Measurements from ENCODE around the gene SURF2.
"Not testable (repeated sequence)": the region's sequence is repeated elsewhere in the genome, so short reads cannot be mapped to it uniquely, and the experiment has no call there.

SURF2 gene

DNA sequence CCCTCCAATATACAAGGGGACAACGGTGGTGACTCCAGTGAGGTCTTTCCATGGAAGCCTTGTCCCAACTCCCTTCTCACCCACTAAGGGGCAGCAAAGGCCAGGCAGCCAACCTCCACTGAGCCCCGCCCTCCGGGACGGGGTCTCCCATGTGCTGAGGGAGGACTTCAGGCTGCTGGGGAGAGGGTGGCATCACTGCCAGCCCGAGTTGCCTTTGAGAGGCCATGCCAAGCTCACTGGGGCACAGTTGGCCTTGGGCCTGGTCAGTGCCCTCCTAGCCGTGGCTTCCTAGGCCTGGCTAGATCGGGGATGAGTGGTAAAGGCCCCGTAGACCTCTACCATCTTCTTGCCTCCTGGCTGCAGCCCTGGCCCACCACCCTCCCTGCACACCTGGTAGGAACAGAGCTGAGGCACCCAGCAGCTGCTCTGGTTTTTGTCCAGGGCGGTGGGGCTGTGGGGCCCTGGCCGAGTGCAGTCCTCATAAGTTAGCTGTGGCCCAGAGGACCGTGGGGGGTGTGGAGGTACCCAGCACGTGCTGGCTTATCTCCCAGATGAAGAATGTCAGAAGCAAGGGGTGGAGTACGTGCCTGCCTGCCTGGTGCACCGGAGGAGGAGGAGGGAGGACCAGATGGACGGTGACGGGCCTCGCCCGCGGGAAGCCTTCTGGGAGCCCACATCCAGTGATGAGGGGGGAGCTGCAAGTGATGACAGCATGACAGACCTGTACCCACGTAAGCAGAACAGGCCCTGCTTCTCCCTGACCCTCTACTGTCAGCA is 3.2 kb downstream of the SURF2 start:
- FAIRE-seq, result no peak

DNA sequence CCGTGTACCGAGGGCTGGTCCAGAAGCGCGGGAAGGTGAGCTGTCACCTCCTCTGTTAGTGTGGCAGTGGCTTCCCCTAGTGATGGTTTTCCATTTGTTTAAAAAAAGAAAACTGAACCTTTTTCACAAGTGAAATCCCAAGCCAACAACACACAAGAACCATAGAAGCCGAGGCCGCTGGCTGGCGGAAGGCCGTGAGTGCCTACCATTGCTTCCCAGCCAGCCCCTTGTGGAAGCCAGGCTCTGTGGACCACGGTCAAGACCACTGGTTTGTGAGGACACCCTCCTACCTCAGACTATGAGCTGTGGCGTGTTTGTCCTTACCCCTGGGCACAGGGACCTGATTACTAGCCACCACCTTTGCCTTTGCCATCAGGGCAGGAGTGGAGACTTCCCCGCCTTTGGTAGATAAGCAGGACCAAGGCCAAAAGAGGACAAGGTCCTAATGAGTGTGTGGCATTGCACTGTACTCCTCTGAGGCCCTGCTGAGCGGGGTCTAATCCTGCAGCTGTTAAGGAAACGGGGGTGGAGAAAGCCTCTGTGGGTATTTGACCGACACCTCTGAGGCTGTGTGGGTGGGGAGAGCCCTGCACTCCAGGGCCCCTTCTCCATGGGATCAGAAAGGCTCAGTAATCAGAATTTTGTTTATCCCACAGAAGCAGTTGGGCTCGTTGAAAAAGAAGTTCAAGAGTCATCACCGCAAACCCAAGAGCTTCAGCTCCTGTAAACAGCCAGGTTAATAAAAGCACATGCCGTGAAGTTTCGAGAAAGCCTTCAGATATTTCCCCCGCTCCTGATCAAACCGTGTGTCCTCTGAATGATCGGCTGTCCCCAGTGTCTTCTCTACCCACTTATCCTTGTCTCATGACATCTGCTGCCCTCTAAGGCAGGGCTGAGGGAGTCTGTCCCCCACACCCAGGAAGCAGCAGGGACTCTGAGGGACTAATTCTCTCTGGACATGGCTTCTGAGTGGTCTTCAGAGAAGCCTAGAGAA is 4.3 kb downstream of the SURF2 start:
- no peak for FAIRE-seq

DNA sequence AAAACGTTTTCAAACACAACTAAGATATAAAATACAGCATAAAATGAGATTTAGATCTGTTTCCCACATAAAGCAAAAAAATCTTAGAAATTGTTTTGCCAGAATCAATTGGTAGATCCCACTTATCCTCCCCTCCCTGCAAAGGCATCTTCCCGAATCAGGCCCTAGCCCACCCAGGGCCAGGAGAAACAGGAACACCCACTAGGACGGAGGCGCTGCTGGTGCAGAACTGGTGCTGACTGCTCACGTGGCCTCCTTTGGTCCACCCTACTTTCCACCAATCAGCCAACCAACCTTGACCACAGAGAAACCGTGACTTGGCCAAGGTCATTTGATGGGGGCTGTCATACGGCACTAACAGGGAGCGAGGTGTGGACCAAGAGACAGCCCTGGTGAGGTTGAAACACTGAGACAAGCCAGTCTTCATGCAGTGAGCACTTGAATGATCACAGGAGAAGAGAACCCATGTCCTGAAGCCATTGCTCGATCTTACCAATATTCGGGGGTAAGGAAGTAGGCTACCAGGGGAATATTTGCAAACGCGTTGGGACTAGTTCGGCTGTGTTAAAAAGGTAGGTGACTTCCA is 5.2 kb downstream of the SURF2 start:
- no peak for FAIRE-seq

DNA sequence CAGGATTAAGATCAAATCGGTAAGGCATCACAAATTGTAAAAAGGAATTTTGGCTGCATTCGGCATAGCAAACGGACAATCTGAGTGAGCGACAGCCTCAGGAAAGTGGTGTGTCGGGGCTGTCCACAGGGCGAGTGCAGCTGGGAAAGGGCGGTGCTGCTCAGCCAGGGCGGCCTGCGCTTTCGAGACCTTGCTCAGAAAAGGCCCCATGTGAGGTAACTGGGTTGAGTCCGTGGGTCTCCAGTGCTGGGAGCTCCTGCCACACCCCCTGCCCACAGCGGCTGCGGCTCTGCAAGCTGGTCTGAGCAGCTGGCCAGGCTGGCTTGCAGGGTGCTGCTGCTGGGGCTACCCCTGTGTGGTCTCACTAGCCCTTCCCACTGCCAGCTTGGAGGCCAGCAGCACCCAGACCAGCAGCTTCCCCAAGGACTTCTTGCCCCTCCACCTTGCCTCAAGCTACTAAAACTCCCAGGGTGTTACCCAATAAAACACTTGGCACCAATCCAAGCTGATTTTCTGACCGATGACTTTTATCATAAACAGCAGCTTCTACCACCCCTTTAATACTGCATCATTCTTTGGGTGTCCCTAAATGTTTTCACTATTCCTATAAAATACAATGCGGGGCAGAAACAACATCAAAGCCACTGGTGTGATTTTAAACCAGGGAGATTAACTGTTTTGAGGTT is 6.2 kb downstream of the SURF2 start:
- no peak for FAIRE-seq

DNA sequence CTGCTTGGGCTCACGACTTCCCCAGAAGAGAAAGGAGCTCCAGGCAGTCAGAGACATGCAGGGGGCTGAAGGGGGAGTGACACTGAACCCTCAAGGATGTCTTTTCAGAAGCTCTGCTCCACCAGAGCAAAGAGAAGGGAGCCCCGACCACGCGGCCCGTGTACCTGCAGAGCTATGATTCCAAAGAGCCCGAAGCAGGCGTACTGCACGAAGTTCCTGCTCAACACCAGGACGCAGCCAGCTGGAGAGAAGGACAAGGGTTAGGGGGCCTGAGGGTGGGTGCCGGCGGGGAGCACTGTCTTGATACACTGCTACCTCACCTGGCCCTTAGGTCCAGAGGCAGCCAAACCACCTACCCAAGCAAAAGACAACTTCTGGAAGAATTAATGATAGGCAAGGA is 10.1 kb downstream of the SURF2 start:
- FAIRE-seq, result no peak

DNA sequence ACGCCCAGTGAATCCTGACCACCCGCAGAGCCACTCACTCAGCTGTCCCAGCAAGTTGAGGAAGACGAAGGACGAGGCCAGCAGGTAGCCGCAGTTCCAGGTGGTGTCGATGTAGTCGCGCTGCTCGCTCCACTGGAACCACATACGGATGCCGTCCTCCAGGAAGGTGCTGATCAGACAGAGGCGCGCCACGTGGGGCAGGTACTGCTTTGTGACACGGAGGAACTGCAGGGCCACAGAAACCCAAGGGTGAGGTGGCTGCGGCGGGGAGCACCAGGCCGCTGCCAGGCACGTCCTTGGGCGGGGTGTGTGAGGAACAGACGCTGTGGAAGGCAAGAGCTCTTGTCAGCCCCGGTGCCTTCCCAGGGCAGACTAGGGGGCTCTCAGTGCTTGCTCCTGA is 10.9 kb downstream of the SURF2 start:
- FAIRE-seq, result no peak

DNA sequence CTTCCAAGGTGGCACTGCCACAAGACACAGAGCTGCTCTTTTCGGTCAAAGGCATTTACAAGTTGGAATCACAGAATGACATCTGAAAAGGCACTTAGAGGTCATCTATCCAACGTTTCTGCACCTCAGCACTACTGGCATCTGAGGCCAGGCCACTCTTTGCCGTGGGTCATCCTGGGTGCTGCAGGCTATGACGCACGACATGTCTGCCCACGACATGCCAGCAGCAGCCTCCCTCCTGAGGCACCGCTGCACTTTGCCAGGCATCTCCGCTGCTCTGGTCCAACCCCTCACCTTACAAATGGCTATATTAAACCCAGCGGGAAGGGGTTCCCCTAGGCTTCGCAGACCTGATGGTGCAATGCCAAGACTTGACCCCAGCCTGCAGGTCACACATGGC is 11.4 kb downstream of the SURF2 start:
- FAIRE-seq, result no peak

DNA sequence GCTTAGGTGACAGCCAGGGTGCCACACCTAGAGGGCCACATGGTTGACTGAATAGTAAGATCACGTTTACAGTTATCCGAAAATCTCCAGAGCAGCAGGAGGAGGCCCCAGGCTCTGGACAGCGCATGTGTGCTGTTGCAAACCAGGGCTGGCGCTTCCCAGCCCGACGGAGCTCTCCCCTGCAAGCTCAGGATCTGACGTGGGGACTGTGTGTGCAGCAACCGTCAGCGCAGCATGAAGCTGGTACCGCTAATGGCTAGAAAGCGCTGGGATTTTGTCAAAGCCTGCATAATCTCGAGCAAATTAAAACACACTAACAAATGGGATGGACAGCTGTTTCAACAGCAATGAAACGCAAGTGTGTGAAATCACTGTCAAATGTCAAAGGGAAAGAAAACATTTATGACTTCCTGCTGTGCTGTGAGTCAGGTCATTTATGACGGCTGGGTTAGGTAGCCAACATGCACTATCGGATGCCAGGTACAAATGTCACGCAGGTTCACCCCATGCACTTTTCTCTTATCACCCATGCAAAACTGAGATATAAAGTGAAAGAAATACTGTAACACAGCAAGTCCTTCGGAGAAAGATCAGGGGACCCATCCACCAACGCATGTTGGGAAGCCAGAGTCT is 12.0 kb downstream of the SURF2 start:
- no peak for FAIRE-seq

DNA sequence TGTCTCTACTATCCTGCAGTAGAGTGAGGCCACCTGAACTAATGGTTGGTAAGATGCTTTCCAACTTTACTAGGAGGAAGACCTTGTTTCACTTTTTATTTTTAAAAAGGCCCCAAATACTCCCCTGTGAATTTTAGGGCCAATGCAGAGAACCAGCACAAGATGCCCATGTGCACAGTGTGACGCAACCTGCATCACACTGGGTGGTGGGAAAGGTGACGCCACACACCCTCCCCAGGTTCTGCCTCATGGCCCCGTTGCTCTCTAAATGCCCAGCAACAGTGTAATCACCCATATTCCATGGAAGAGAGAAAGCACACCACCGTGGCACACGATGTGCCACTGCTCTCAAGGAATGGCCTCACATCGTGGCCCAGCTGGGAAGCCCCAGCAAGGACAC is 13.1 kb downstream of the SURF2 start:
- FAIRE-seq, result no peak

DNA sequence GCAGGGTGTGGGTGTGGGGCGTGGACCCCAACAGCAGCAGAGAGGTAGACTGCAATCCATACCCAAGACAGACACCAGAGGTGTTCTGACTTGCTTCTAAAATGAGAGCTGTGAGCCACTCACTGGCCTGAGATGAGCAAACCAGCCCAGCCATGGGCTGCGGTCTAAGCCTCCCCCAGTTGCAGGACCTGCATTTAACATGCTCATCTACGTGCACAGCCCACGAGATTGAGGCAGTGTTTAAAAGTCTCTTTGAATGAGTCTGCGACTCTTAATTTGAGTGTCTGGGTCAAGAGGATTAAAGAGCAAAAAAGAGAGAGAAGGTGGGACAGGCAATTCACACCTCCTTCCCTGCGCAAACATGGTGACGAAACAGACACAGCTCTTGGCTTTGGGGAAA is 13.6 kb downstream of the SURF2 start:
- FAIRE-seq, result no peak

DNA sequence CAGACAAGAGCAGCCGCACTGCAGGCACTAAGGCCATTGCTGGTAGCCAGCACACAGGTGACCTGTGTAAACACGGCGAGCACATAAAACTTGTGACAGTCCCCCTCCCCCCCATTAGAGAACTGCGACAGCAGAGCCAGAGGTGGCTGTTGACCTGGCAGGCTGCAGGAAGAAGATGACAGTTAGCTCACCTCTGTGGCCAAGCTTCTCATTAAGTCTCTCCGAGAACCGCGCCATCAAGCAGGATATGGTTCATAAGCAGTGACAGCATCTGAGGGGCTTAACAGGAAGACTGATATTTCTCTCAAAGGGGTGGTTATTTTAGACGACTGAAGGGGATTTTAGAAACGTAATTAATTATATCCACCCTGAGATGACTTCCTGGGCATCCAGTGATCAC is 14.3 kb downstream of the SURF2 start:
- no peak for FAIRE-seq

DNA sequence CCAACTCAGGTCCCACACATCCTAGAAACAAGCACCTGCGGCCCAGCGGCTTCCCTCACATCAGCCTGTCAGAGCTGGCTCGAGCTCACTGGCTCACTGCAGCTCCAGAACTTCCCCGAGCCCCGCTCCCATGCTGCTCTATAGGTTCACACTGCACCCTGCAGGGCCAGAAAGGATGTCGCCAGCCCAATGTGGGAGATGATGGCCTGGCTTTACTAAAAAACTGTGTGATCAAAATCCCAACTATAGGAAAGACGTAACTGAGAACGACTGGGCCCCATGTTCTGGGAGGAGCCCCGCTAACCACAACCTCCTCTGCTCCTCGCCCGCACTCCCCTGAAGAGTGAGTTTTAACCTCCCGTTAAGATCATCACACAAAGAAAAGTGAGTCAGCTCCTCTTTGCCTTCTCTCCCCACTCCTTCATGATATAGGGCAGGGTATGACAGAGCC is 14.9 kb downstream of the SURF2 start:
- FAIRE-seq, result no peak

DNA sequence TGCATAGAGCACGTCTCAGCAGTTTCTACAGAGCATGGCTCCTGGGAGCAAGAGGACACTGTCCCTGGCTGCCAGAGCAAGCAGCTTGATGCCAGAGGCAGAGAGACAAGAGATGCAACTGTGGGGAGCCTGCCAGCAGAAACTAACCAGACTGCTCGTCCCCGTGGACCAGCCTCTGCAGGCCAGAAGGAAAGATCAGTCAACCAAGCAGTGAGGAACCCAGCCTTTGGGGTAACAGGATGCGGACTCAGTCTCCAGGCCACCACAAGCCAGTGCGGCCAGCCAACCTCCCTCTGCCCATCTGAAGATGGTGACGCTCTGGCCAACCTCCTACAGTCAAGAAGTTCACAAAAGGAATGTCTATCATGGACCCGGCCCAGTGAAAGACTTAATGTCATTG is 15.8 kb downstream of the SURF2 start:
- no peak for FAIRE-seq

DNA sequence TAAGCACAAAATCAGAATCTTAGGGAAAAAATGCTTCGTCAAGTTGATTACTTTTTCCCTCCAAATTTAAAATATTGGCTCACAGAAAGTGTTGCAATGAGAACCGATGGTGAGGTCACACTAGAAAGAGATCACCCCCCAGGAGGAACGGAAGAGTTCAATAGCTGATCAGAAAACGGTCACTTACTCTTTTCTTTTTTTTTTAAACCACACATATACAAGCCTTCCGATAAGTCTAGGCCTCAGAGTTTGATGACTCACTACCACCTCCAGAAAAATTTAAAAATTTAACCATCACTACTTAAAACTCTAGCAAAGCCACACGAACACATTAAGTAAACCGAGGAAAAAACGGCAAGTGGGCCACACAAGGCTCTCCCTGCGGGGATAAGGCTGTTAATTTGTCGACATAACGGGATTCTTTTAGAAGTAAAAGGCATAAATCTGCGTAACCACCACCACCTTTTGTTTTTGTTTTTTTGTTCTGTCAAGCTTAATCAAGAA is 18.3 kb downstream of the SURF2 start:
- FAIRE-seq, result no peak

DNA sequence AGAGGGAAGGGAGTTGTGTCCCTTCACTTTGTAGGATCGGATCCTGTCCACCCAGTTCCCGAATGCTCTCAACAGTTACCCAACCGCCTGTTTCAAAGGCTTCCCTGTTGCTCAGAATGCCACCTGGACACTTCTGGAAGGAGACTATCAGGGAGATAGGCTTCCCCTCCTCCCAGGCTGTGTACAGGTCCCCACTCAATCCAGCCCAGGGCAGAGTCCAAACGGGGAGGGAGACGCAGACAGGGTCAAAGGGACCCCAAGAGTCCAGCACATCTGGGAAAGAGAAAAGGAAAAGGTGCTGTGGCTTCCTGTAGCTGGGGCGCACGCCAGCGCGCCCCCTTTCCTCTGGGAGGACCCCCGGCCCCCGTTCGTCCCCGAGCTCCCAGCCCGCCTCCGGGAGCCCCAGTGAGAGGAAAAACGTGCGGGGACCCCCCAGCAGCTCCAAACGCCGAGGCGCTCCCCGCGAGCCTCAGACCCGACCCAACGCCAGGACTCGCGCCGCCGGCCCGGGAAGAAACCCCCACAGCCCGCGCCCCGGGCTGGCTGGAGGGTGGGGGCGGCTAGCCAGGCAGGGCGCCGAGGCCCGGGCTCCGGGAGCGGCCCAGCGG is 18.9 kb downstream of the SURF2 start:
- FAIRE-seq, result no peak

DNA sequence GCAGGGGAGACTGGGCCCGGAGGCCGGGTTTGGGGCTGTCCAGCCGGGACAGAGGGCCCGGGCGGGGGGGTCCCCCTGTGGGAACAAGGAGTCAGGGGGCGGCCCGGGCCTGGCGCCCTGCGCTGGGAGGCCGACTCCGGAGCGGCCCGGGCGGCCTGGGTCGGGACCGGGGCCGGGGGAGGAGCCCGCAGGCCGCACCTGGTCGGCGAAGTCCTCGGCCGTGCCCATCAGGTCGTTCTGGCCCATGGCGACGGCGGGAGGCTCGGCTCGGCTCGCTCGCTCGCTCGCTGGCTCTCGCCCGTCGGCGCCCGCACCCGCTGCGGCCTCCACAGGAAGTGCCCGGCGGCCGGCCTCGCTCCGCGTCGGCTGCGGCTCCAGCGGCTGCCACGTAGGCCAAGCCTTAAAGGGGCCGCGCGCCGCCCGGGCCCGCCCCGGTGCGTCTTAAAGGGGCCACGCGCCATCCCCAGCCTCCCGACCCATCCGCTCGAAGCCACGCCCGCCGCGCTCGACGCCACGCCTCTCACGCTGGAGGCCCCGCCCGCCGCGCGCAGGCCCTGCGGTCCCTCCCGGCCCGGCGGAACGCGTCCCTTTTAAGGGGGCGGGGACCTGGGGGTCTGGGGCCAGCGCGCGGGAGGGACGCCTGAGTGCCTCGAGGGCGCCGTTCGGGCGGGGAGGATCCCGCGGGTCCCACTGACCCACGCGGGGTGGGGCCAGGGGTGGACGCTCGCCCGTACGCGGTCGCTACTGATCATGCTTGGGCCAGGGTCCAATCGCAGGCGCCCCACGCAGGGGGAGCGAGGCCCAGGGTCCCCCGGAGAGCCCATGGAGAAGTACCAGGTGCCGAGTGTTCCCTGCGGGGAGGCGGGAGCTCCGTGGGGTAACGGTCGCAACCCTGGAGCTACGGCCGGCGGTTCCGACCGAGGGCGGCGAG is 19.6 kb downstream of the SURF2 start, which contains the start of the genes STKLD1 and SURF4:
TSS of gene STKLD1 (plus strand) at position 643 of the 931 bp plus-strand sequence. CDS start at position 751, 108 bp downstream.
TSS of gene SURF4 (minus strand) at position 337 of the 931 bp plus-strand sequence. CDS start at position 246, 91 bp downstream.
- FAIRE-seq, result no peak

DNA sequence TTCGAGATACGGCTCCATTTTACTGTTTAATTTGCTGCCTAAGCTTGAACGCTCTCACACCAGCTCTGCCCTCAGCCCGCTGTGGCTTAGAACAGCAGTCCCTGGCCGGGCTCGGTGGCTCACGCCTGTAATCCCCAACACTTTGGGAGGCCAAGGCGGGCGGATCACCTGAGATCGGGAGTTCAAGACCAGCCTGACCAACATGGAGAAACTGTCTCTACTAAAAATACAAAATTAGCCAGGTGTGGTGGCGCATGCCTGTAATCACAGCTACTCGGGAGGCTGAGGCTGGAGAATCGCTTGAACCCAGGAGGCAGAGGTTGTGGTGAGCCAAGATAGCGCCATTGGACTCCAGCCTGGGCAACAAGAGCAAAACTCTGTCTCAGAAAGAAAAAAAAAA is 20.9 kb downstream of the SURF2 start:
- FAIRE-seq, result not testable (repeated sequence)

DNA sequence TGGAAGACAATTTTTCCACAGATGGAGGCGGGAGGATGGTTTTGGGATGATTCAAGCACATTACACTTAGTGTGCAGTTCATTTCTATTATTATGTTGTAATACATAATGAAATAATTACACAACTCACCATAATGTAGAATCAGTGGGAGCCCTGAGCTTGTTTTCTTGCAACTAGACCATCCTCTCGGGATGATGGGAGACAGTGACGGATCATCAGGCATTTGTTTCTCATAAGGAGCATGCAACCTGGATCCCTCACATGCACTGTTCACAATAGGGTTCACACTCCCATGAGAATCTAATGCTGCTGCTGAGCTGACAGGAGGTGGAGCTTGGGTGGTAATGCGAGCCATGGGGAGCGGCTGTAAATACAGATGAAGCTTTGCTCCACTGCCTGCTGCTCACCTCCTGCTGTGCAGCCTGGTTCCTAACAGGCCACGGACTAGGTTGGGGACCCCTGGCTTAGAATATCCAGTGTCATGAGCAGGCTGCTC is 21.4 kb downstream of the SURF2 start:
- no peak for FAIRE-seq

DNA sequence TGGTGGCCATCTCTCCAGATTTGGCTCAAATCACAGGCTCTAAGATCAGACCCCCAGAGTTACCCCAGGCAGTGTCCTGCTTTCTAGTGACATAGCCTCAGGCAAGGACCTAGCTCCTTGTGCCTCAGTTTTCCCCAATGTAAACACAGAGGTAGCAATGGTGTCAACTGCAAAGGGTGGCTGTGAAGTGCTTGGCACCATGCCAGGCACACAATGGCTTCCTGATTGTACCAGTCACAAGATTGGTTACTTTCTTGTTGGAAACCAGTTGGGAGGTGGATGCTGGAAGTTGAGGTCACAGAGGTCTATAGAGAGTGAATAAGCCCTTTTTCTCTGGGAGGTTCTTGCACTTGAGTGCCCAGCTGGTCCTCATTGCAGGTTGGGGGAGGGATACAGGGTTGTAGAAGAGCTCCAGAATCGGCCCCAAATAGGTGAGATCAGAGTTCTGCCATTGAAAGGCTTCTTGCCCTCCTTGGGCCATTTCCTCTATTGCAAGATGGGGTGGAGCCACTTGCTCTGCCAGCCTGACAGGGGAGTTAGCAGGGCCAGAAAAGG is 22.1 kb downstream of the SURF2 start:
- no peak for FAIRE-seq
